Adrenal gland (tissue), 12 donors: ENCODE data around the gene C17orf67. TPM values are rescaled to one million over a fixed set of nuclear protein-coding genes. Genes with fewer than 3 reads are reported as not detected.

Experiments used
- DNase-seq, 7 donors: peaks; one replicate each; pipeline ENCODE4 v3.0.0-alpha.2; 2019 to 2020
- H3K27ac ChIP-seq, 5 donors: fragments of 200-600 bp; sonication (generic) in 4 of 5; 1 replicate in 3 of 5; 2 replicates in 2 of 5; pipeline versions ENCODE4 v1.5.1 to v1.8.0; 2016 to 2020; ENCODE audit warnings: mild to moderate bottlenecking in 1 of 5
- H3K27me3 ChIP-seq: fragments of 200-600 bp; 2 replicates; pipeline ENCODE4 v1.8.0; 2021
- H3K36me3 ChIP-seq, 2 donors: fragments of 200-600 bp; replicated peaks in 1 of 2; 1 replicate in 1 of 2; 2 replicates in 1 of 2; pipeline versions ENCODE4 v1.5.1 to v1.8.0; 2018 to 2022
- H3K4me1 ChIP-seq, 2 donors: fragments of 200-600 bp; replicated peaks in 1 of 2; 1 replicate in 1 of 2; 2 replicates in 1 of 2; pipeline versions ENCODE4 v1.5.1 to v1.8.0; 2018 to 2021
- H3K4me3 ChIP-seq, 4 donors: fragments of 200-600 bp; sonication (generic) in 3 of 4; one replicate each; pipeline ENCODE4 v1.5.1; 2016 to 2018
- H3K9me3 ChIP-seq, 3 donors: fragments of 200-600 bp; sonication (generic) in 1 of 3; replicated peaks in 1 of 3; 1 replicate in 2 of 3; 2 replicates in 1 of 3; pipeline versions ENCODE4 v1.5.1 to v1.8.0; 2016 to 2021
- CTCF ChIP-seq, 6 experiments: fragments of 450-650 bp in 4 of 6; fragments of 200-600 bp in 2 of 6; sonication (generic) in 1 of 6; IDR thresholded peaks; 1 replicate in 5 of 6; 2 replicates in 1 of 6; pipeline versions ENCODE4 v1.5.1 to v1.8.0; 2016 to 2021; ENCODE audit warnings: antibody characterized with exemption in 6 of 6, mild to moderate bottlenecking in 2 of 6, moderate library complexity in 1 of 6
- POLR2A ChIP-seq, 2 donors: fragments of 450-650 bp; IDR thresholded peaks; one replicate each; pipeline ENCODE4 v1.6.1; 2017; ENCODE audit warnings: antibody characterized with exemption in 2 of 2, mild to moderate bottlenecking in 2 of 2, moderate library complexity in 1 of 2
- WGBS, 4 donors: extraction: QIAGEN DNeasy Blood & Tissue Kit in 2 of 4; methylation state at CpG; one replicate each; pipeline versions ENCODE4 v1.1.5 to v1.1.7; 2013 to 2017; 5-methylcytosine and 5-hydroxymethylcytosine counted together
- intact Hi-C, 2 donors: fragments of 100-400 bp; cut with DNase I; formaldehyde crosslinking; loops; one replicate each; pipeline versions ENCODE4 v1.14.1 to v1.15.0; 2022 to 2023
- polyA plus RNA-seq, 3 donors: library from polyadenylated mRNA; stranded (reverse); fragments of 200-250 nt in 2 of 3; fragments of 350-450 nt in 1 of 3; fragmentation: Illumina TruSeq in 1 of 3; extraction: RNeasy Lipid Tissue Mini Kit (QIAGEN cat#74804) in 1 of 3; gene quantifications; one replicate each; pipeline ENCODE4 v1.2.3, GENCODE V29; 2013 to 2014
- total RNA-seq, 9 donors: library from RNA; depleted of rRNA in 4 of 9; stranded (reverse); fragments of >200 nt in 4 of 9; fragments of 120-200 nt in 1 of 9; fragmentation: NEBNext Ultra II Directional in 1 of 9; extraction: Animal tissue kit (Norgen Biotek cat#: 25700) in 1 of 9; gene quantifications; one replicate each; pipeline versions ENCODE4 v1.1.0 to v1.2.4, GENCODE V29; 2013 to 2023
- donor health status: healthy with polysubstance abuse.
- donor health status: Bipolar disorder and iron deficiency.
- donor health status: DM: yes; HTN: yes; CAD: no.
- donor health status: DM: no; HTN: no; CAD: no.
- donor health status: DM: no; HTN: no; CAD: no.
- donor health status: DM: yes; HTN: yes; CAD: no.

C17orf67 gene
- total and polyA plus RNA-seq, 12 donors: 0.29 to 3.3 (median 0.57) TPM; not detected in 2

DNA sequence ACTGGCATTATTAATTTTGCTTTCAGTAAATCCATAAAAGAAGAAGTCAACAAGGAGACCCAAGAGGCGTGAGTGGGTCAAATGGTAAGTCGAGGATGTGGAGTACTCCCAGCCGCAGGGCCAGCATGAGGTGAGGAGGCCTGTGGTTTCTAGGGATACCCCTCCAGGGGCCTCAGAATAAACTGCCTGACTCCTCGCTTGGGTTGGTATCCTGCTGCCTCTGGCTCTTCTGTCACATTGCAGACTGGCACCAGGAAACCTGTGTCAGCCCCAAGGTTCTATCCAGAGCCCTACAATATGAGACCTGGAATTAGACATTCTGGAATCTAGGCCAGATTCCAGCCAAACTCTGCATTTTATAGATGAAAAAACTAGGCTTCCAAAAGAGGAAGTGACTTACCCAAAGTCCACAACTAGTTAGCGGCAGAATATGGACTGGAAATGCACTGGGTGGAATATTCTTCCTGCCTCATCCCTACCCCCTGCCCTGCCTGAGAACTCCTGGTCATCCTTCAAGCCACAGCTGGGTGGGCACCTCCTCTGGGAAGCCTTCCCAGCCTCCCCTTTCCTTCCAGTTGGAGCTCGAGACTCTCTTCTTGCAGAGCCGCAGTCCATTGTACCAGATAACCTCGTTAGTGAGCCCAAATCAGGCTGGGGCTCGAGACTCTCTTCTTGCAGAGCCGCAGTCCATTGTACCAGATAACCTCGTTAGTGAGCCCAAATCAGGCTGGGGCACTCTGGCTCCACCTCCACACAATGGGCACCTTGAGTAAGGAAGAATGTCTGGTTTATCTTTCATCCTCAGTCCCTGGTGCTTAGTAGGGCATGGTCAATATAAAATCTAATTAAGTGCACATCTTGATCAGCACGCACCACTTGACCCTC is 22.6 kb downstream of the C17orf67 start:
- WGBS, 4 donors: 84 to 91% (median 89%) methylated on average over 12 of the region's 12 CpGs
- H3K4me1 ChIP-seq: no peaks in the 10 kb centered on the region
- intact Hi-C loops: no loop called here
- H3K36me3 ChIP-seq: no peaks in the 10 kb centered on the region
- no peak overlapping the region for H3K4me3 ChIP-seq
- H3K9me3 ChIP-seq: no peaks in the 10 kb centered on the region
- no peak overlapping the region for H3K27ac ChIP-seq
- DNase-seq: no peak
- TF ChIP-seq CTCF (IDR thresholded peaks at IDR 0.05) (no peak), POLR2A (IDR thresholded peaks at IDR 0.05) (no peak)
- no peaks in the 10 kb centered on the region for H3K27me3 ChIP-seq

- intact Hi-C loops: no loop called here
- no peak overlapping the region for H3K27ac ChIP-seq
- no peaks in the 10 kb centered on the region for H3K36me3 ChIP-seq
- no peaks in the 10 kb centered on the region for H3K9me3 ChIP-seq
- no peak overlapping the region for H3K4me3 ChIP-seq
- 25 to 66% (median 58%) methylated on average over 2 of the region's 2 CpGs for WGBS, 4 donors
- no peak for TF ChIP-seq POLR2A (IDR thresholded peaks at IDR 0.05)
- no peak for TF ChIP-seq CTCF (IDR thresholded peaks at IDR 0.05)
- no peaks in the 10 kb centered on the region for H3K4me1 ChIP-seq
- DNase-seq: no peak
- no peaks in the 10 kb centered on the region for H3K27me3 ChIP-seq
Measured at GRCh38 chr17:56810343-56810742, 23.4 kb downstream of the C17orf67 start.

GRCh38 chr17:56809820-56810179 is 23.9 kb downstream of the C17orf67 start:
- H3K27ac ChIP-seq: no peak overlapping the region
- H3K4me3 ChIP-seq: no peak overlapping the region
- H3K9me3 ChIP-seq: no peaks in the 10 kb centered on the region
- WGBS, 4 donors: 79 to 88% (median 84%) methylated on average over 1 of the region's 1 CpG
- no peak for TF ChIP-seq CTCF (IDR thresholded peaks at IDR 0.05)
- no peak for TF ChIP-seq POLR2A (IDR thresholded peaks at IDR 0.05)
- no peaks in the 10 kb centered on the region for H3K4me1 ChIP-seq
- intact Hi-C loops: no loop called here
- DNase-seq: no peak
- no peaks in the 10 kb centered on the region for H3K36me3 ChIP-seq
- no peaks in the 10 kb centered on the region for H3K27me3 ChIP-seq

DNA sequence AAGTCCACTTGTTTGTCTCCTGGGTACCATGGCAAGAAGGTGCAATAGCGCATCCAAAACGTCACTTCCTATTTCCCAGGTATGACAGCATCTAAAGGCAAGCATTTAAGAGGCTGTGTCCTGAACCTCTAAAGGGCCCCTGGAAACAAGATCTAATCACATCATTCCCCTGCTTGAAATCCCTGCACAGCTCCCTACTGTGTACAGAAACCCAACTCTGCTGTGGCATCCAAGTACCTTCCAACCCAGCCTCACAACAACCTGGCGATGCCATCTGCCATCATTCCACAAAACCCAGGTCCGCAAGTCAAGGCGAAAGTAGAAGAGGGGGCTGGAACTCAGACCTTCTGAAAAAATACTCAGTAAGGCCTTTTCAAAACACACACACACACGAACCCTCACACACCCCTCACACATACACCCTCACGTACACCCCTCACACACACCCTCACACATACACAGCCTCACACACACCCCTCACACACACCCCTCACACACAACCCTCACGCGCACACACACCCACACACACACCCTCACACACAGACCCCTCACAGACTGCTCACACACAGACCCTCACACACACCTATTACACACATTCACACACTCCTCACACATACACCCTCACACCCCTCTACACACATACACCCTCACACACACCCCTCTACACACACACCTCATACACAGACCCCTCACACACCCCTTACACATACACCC is 24.5 kb downstream of the C17orf67 start:
- Histone ChIP-seq H3K27me3 (no peaks in the 10 kb centered on the region), H3K4me1 (no peaks in the 10 kb centered on the region), H3K9me3 (no peaks in the 10 kb centered on the region), H3K27ac (no peak overlapping the region), H3K36me3 (no peaks in the 10 kb centered on the region), H3K4me3 (no peak overlapping the region)
- intact Hi-C loops: no loop called here
- TF ChIP-seq POLR2A (IDR thresholded peaks at IDR 0.05) (no peak), CTCF (IDR thresholded peaks at IDR 0.05) (no peak)
- no peak for DNase-seq
- 87 to 94% (median 91%) methylated on average over 9 of the region's 9 CpGs for WGBS, 4 donors
